Measurements from ENCODE around the gene IGSF21. TPM values are rescaled to one million over a fixed set of nuclear protein-coding genes. Genes with fewer than 3 reads are reported as not detected.

The IGSF21 gene
- total and polyA plus RNA-seq, 2 of the 8 experiments (the other 6 are each of a cell fraction or from before 2014, with no cell fraction given), result 22.5 to 28.5 TPM

DNA sequence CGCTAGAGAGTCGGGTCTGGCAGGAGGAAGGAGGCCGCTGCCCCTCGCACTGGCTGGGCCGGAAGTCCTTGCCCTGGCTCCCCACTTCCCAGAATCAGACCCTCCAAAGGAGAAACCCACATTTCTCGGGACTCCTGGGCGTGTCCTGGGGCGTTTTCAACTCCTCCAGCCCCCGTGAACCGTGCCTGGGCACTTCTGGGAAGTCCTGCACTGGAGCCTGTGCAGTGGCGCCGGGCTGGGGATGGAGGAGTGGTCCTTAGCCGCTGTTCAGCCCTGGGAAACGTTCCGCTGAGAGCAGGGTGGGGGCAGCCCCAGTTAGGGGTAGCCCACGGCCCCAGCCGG lies 3.0 kb downstream of the IGSF21 start:
- H2AK5ac ChIP-seq (ENCODE audit: low read depth, low read length), result no peak overlapping the region
- H3K36me3 ChIP-seq (ENCODE audit: control insufficient read depth in 2 of 4, insufficient read depth in 4 of 4, low read length in 3 of 4), result no peaks in the 10 kb centered on the region
- H2BK15ac ChIP-seq (ENCODE audit: low read length), result no peak overlapping the region; the same call in 1 of the 2 replicates
- no peak overlapping the region for H4K5ac ChIP-seq (ENCODE audit: insufficient read length, low read depth, low read length)
- H3K4me3 ChIP-seq (ENCODE audit: extremely low read depth in 1 of 4, insufficient read depth in 2 of 4, low read depth in 3 of 4, low read length in 4 of 4), result peak overlapping the region; percentile 55 to 82 (median 71)
- H2BK5ac ChIP-seq (ENCODE audit: low read depth, low read length), result peak overlapping the region; percentile 44; the same call in 1 of the 2 replicates
- H3K23me2 ChIP-seq (ENCODE audit: low read depth, low read length), result peaks cover 32% of the 10 kb centered on the region
- TF ChIP-seq GABPA (IDR thresholded peaks at IDR 0.05; ENCODE audit: borderline replicate concordance, insufficient read depth, low read length), result no peak
- TF ChIP-seq RNF2 (IDR thresholded peaks at IDR 0.05; ENCODE audit: borderline replicate concordance, low read depth, low read length, missing control alignments, poor library complexity, severe bottlenecking), result peak; percentile 58
- TF ChIP-seq POLR2AphosphoS5 (IDR thresholded peaks at IDR 0.05; ENCODE audit: low read depth, low read length), result no peak
- peaks cover 0 to 10% of the 10 kb centered on the region in 2 experiments; a peak in 1 of 4 replicates for H3K79me2 ChIP-seq (ENCODE audit: control insufficient read depth in 1 of 2, insufficient read depth in 2 of 2, low read length in 2 of 2)
- H3K4me1 ChIP-seq (replicated peaks in 1 of 4; ENCODE audit: control insufficient read depth in 3 of 4, insufficient read depth in 4 of 4, low read length in 3 of 4), result peaks cover 16 to 29% (median 20%) of the 10 kb centered on the region in 4 experiments
- ChIA-PET CTCF (ENCODE audit: partially characterized antibody) (interaction anchor here (0.9 to 3.2 kb wide), 10 partner anchors 11 to 474 kb away, joined by 3 to 21 read pairs (median 4); no protein-coding TSS in a partner anchor), POLR2A (ENCODE audit: partially characterized antibody) (interaction anchor here (1.2 kb wide), 1 partner anchor 30 kb away, joined by 3 read pairs; no protein-coding TSS in a partner anchor)
- no peak overlapping the region for H3K4ac ChIP-seq (replicated peaks; ENCODE audit: insufficient read length, low read depth, low read length)
- peaks cover 18% of the 10 kb centered on the region for H3K79me1 ChIP-seq (ENCODE audit: low read depth, low read length)
- H3K27me3 ChIP-seq (replicated peaks in 1 of 4; ENCODE audit: control insufficient read depth in 3 of 4, extremely low read depth in 1 of 4, insufficient read depth in 3 of 4, low read length in 3 of 4), result peaks cover 8 to 50% (median 41%) of the 10 kb centered on the region in 4 experiments; a peak in 6 of 7 replicates
- DNase-seq (ENCODE audit: low read depth in 1 of 2, low spot score in 2 of 2), result no peak
- no peak overlapping the region for H2AFZ ChIP-seq (ENCODE audit: low read length)
- WGBS, 2 experiments (ENCODE audit: extremely low coverage in 1 of 2, insufficient coverage in 1 of 2, insufficient read length in 1 of 2, insufficient replicate concordance in 2 of 2, low coverage in 1 of 2, low lambda C conversion rate in 2 of 2, missing lambda C conversion rate in 1 of 2), result 3% methylated on average over 12 of the region's 17 CpGs; no CpG with 5 or more reads in 1 of the 2 experiments
- no peak overlapping the region for H3K56ac ChIP-seq (replicated peaks; ENCODE audit: insufficient read length, low read depth, low read length)
- H2BK120ac ChIP-seq (replicated peaks; ENCODE audit: low read depth, low read length), result no peak overlapping the region
- H4K20me1 ChIP-seq (replicated peaks in 1 of 2; ENCODE audit: control insufficient read depth in 1 of 2, insufficient read depth in 2 of 2, low read length in 2 of 2), result peaks cover 7 to 16% of the 10 kb centered on the region in 2 experiments
- no peak overlapping the region for H4K91ac ChIP-seq (replicated peaks; ENCODE audit: insufficient read length, low read length)
- FAIRE-seq, result no peak
- no peak overlapping the region for H3K23ac ChIP-seq (ENCODE audit: insufficient read length)
- H4K8ac ChIP-seq (ENCODE audit: extremely low read depth, insufficient read depth, low read length), result no peak overlapping the region
- no peak overlapping the region for H2BK20ac ChIP-seq (ENCODE audit: low read length)
- no peak overlapping the region for H3K18ac ChIP-seq (ENCODE audit: extremely low read depth, low read length)
- no peak overlapping the region for H3K9ac ChIP-seq (replicated peaks in 1 of 4; ENCODE audit: extremely low read depth in 1 of 4, low read depth in 3 of 4, low read length in 3 of 4)
- H2BK12ac ChIP-seq (ENCODE audit: low read depth, low read length), result no peak overlapping the region; the same call in 1 of the 2 replicates
- peak overlapping the region; percentile 84 to 99 for H3K4me2 ChIP-seq (ENCODE audit: insufficient read depth in 1 of 2, low read depth in 2 of 2, low read length in 2 of 2)
- no peak overlapping the region for H3K27ac ChIP-seq (ENCODE audit: low read depth, low read length)
- no peak overlapping the region for H3K14ac ChIP-seq (ENCODE audit: insufficient read length)
- H3K9me3 ChIP-seq (ENCODE audit: insufficient read depth in 2 of 2, low read depth in 1 of 2, low read length in 1 of 2), result no peaks in the 10 kb centered on the region
